VCaP (cell line): ENCODE results near the gene OTOP3.

Source experiments
- H3K27ac ChIP-seq: fragments of 450-650 bp; 2 replicates; pipeline ENCODE4 v1.5.1; 2017
- TF ChIP-seq, protein P1 (sequence below): fragments of 450-650 bp; conservative IDR thresholded peaks from 2 replicates; pipeline ENCODE4 v1.5.1; 2017; ENCODE audit warnings: mild to moderate bottlenecking, moderate library complexity

Gene OTOP3

GRCh38 chr17:74949455-74950115 lies 13.9 kb downstream of the OTOP3 start:
- no peak overlapping the region for H3K27ac ChIP-seq
- TF ChIP-seq, protein P1, sequence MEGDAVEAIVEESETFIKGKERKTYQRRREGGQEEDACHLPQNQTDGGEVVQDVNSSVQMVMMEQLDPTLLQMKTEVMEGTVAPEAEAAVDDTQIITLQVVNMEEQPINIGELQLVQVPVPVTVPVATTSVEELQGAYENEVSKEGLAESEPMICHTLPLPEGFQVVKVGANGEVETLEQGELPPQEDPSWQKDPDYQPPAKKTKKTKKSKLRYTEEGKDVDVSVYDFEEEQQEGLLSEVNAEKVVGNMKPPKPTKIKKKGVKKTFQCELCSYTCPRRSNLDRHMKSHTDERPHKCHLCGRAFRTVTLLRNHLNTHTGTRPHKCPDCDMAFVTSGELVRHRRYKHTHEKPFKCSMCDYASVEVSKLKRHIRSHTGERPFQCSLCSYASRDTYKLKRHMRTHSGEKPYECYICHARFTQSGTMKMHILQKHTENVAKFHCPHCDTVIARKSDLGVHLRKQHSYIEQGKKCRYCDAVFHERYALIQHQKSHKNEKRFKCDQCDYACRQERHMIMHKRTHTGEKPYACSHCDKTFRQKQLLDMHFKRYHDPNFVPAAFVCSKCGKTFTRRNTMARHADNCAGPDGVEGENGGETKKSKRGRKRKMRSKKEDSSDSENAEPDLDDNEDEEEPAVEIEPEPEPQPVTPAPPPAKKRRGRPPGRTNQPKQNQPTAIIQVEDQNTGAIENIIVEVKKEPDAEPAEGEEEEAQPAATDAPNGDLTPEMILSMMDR, result no peak

DNA sequence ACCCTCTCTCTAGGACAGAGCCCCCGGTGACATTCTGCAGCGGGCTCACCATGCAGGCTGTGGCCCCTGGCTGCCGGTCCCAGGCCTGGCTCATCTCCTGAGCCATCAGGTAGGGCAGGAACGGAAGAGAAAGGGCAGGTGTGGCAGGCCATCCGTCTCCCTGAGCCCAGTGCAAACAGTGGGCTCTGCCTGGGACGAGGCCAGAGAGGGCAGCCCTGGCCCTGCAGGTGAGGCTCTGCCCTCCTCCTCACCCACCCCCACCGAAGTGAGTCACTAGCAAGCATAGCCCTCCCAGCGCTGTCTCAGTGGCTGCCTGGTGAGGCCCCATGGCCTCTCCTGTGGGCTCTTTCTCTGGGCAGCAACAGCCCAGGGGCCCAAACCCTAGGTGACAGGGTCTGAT lies 14.5 kb downstream of the OTOP3 start:
- H3K27ac ChIP-seq, result no peak overlapping the region
- TF ChIP-seq, protein P1, result no peak

DNA sequence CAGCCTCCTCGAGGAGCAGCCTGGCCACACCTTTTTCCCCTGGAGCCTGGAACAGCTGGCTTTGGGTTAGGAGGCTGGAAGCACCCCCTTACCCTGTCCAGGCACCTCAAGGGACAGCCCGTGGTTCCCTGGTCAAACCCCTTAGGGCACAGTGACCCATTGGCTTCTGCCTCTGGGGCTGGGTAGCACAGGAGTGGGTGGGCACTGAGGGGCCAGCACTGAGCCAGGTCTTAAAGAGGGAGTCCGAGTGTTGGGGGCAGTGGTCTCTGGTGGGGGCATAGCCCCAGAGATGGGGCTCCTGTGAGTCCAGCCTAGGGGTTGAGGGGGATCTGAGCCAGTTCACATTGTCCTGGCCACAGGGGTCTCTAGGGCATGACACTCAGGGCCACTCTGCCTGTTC lies 15.4 kb downstream of the OTOP3 start:
- H3K27ac ChIP-seq, result no peak overlapping the region
- TF ChIP-seq, protein P1, result no peak

DNA sequence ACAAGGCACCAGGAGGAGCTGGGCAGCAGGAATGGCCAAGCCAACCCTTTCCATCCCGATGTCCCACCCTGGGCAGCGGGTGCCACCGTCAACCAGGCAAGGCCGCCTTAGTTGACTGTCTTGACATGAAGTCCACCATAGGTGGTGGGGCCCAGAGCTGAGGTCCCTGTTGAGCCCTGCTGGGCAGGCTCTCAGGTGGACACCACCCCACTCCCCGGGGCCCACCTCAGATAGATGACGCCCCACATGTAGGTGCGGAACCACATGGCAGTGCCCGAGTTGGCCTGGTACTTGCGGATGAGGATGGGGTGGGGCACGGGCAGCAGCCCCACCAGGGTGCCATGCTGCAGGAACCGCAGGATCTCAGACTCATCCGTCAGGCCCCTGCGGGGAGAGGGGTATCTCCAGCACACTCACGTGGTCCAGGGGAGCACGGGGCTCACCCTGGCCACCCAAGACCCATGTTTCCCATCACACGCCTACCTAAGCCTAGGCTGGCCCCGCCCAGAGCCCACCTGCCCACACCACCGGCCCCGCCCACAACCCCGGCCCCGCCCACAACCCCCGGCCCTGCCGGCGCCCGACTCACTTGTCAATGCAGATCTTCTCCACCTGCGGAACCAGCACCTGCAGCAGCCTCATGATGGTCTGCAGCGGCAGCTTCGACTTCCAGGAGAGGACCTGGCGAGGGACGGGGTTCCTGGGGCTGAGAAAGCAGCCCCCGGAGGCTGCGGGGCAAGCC lies 16.2 kb downstream of the OTOP3 start:
- TF ChIP-seq, protein P1, result no peak
- H3K27ac ChIP-seq, result no peak overlapping the region

GRCh38 chr17:74952431-74953133 lies 16.9 kb downstream of the OTOP3 start:
- TF ChIP-seq, protein P1, result no peak
- H3K27ac ChIP-seq, result no peak overlapping the region

GRCh38 chr17:74953134-74953687 lies 17.5 kb downstream of the OTOP3 start:
- TF ChIP-seq, protein P1, result no peak
- no peak overlapping the region for H3K27ac ChIP-seq

DNA sequence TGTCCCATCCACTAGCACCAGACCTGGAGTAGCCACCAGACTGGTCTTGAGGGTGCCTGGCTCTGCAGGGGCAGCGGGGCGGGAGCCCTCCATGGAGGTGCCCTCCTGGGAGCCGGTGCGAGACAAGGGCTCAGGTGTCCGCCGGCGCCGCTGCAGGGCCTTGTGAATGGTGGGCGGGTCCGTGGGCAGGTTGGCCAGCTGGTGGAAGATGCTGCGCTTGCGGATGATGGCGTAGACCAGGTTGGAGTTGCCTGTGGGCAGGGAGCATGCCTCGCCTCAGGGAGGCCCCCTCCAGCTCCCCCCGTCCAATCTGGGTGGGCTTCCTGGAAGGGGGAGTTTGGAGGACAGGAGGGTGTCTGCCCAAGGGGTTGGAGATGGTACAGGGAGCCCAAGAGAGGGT lies 18.4 kb downstream of the OTOP3 start:
- no peak overlapping the region for H3K27ac ChIP-seq
- TF ChIP-seq, protein P1, result no peak
